HG02870 (cell line): ENCODE results near the gene SLC37A2.

ENCODE experiments used
- ATAC-seq: cut with Tn5 transposase; IDR thresholded peaks from one replicate; pipeline ENCODE4 v1.9.1; 2021; ENCODE audit warnings: mild to moderate bottlenecking, moderate library complexity; ENCODE audit not compliant: unreplicated experiment

SLC37A2 gene

DNA sequence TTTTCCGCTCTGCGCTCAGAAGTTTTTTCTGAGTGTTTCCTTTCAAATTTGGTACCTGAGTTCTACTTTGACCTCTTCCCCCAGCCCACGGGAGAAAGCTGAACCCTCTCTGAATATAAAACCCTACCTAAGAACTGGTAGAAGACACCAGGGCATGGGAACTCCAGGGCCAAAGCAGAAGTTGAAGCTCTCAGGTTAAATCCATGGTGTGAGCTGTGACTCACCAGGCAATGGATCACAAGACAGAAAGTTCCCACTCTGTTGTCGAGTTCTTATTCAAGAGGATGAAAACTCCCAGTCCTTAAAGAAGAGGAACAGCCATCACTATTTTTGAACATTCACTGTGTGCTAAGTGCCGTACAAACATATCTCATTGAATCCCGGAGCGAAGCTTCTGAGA, 39.4 kb downstream of the SLC37A2 start:
- ATAC-seq = no peak

DNA sequence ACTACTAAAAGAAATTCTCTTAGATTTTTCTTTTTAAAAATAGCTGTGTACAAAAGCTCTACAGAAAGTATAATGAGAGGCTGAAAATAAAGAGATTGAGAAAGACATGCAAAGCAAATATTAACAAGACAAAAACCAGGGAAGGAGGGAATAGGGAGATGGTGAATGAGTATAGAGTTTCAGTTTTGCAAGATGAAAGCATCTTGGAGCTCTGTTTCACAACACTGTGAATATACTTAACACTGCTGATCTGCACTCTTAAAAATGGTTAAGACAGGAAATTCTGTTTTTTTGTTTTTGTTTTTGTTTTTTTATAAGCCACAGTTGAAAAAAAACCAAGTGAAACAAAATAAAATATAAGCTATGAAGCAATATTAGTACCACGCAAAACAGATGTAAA, 42.8 kb downstream of the SLC37A2 start:
- no peak for ATAC-seq

DNA sequence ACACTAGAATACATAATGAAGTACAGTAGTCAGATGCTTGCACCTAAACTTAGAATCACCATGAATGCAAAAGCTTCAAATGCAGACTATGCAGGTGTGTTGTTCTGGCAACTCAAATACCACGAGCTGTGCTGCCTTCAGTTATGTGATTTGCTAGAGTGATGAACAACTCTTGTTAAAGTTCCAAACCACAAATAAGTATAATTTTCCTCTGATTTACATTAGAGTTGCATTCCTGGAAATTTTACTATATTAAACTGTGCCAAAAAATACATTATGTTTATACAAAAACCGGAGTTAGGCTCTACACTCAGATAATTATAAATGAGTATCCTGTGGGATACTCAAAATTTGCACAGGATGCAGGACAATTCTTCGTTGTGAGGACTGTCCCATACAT, 45.4 kb downstream of the SLC37A2 start:
- no peak for ATAC-seq

DNA sequence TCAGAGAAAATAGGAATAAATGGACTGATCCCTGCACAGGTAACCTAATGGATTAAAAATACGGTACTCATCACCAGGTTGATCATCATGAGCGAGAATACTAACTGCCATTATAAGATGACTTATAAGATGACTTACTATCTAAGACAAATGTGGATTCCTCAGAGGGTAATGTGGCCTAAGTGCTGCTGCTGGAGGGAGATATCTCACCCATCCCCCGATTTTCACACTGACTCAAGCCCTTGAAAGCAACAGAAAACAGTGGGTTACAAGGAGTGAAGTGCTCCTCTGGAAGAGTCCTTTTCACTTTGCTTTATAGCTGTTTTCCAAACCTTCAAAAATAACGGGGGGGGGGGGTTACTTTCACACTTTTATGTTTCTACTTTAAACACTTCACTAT, 47.4 kb downstream of the SLC37A2 start:
- ATAC-seq = no peak

DNA sequence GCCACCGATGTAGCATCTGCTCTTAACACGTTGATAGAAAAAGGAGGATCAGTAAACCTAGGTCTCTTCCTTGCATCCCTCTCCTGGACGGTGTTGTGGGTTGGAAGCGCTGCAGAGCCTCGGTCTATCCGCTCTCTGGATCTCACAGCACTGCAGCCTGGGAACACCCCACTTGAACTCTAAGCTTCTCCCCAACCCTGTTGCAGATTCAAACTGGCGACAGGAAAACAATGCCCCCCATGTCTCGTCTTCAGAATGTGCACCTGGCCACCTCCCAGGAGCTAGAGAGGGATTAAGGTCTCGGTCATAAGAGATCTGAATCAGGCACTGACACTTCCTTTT, 47.9 kb downstream of the SLC37A2 start:
- ATAC-seq = no peak

DNA sequence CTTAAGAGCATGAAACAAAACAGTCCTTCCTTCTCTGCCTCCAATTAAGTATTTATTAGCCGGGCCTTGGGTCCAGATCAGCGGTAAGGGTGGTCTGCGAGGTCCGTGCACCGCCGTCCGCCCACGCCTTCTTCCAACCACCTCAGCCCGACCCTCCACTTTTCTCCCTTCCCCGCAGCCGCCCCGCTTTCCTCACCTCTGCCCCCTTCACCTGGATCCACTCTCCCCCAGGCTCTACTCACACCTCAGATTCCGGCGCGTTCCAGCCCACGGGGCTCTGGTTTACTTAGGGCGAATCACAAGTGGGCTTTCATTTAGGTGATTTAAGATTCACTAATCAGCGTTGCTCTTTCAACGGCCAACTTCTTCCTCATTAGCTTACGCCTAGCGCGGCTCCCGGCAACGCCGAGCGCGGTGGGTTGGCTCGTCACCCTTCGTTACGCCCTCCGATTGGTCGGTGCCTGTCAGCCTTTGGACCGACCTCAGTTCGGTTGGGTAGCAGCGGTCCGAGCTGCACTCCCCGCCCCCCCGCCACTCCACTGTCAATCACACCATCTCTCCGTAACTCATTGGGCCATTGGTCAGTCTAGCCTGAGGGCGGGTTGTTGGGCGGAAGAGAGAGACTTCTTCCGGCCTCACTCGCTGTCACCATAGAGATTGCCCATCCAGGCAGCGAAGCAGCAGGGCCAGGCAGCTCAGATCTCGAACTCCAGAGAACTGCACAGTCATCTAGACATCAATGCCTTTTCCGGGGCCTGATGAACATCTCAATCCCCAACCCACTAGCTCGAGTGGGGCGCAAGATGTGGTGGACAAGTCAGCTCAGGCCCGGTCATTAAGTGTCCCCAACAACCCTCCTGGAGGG, 48.5 kb downstream of the SLC37A2 start, which contains the start of gene TMEM218:
TMEM218 (minus strand) TSS at position 284 of the 865 bp plus-strand sequence. CDS start 9,385 bp downstream, outside the sequence.
- peak; percentile 97 for ATAC-seq

DNA sequence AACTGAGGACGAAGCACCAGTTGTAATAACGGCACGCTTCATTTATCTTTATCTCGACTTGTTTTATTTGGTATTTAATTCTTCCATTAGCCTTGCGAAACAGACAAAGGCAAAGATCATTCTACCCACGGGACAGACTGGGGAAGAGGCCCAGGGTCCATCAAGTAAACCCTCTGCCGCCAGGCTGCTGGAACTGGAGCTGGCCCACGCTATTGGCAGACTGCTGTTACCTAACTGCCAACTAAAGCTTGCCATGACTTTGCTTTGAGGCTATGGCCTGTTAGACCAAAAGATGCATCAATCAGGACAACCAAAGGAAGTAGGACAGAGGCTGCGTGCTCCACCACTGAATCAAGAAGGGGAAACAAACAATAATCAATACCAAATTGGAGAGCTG, 49.1 kb downstream of the SLC37A2 start:
- ATAC-seq = no peak

- ATAC-seq = no peak
These were observed 51.4 kb downstream of the SLC37A2 start for GRCh38 chr11:125114518-125114917.

- no peak for ATAC-seq
These were observed 54.3 kb downstream of the SLC37A2 start for GRCh38 chr11:125117429-125117828.

- ATAC-seq = no peak
These were observed 60.3 kb downstream of the SLC37A2 start for GRCh38 chr11:125123194-125123946.

- ATAC-seq = peak; percentile 59
These were observed 61.0 kb downstream of the SLC37A2 start for GRCh38 chr11:125123947-125124617.

GRCh38 chr11:125124618-125124992, 61.5 kb downstream of the SLC37A2 start:
- ATAC-seq = no peak

DNA sequence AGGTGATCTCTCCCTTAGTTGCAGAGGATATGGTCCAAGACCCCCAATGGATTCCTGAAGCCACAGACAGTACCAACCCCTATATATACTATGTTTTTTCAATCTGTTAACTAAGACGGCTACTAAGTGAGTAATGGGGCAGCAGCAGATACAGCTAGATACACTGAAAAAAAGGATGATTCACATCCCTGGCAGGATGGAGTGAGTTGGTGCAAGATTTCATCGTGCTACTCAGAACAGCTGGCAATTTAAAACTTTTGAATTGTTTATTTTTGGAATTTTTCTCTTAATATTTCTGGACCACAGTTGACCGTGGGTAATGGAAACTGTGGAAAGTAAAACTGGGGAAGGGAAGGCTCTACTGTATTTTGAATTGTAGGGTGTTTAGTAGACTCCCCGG, 65.3 kb downstream of the SLC37A2 start:
- ATAC-seq = no peak

DNA sequence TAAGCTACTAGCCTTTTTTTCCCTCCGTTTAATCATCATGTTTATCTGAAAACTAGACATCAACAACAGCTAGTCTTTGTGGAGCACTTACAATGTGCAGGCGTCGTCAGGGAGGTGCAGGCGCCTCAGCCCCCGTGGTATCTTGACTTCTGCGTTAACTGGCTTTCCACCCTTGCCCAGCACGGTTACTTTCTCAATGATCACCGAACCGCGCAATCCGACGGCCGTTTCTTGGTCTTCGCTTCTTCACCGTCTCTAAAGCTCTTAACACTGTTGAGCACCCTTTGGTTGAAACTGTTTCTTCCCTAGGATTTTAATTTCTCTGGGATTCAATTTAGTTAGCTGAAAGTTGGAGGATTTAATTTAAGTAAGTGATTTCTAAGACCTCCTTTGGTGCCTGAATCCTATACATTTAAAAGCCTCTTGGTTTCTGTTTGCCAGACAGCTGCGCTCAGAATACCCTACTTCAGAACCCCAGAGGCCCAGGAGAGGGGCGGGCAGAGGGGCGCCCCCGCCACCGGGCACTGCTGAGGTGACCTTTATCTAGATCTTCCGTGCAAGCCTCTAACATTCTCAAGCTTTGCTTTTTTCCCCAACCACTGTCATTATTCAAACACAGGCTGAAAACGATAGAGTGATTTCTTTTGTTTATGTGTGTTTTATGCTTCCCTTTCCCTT, 66.3 kb downstream of the SLC37A2 start:
- no peak for ATAC-seq

- no peak for ATAC-seq
These were observed 69.0 kb downstream of the SLC37A2 start for GRCh38 chr11:125132071-125132470.

GRCh38 chr11:125132596-125132995, 69.5 kb downstream of the SLC37A2 start:
- ATAC-seq = no peak

DNA sequence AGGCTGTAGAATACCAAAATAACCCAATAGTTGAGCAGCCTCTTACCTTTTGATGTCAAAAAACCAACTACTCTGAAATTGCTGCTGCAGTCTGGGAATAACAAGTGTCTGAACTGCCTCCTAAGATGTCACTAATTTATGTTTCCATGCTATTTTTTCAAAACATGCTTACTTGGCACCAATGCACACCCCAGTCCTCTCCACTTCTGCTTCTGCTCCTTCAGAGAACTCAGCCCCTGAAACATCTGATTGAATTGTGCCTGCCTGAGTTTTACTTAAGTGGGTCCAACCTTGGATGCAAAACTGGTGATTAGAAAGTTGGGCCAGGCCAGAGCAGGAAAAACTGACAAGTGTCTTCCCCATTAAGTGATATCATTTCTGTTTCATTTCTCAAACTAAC, 72.9 kb downstream of the SLC37A2 start:
- no peak for ATAC-seq

DNA sequence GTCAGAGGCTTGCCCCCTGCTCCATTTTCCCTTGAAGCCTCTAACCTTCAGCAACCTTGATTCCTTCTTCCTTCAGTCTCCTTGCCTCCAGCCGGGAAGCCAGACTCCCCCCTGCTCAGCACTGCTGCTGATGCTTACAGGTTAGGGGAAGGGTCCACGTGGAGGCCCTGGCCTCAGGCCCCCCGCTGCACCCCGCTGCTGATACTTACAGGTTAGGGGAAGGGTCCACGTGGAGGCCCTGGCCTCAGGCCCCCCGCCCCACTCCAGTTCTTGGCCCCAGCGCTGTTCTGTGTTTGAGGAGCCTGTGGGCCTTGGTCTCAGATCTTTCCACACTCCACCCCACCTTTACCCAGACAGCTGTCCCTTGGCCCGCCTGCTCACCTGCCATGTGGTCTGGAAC, 75.9 kb downstream of the SLC37A2 start:
- no peak for ATAC-seq

DNA sequence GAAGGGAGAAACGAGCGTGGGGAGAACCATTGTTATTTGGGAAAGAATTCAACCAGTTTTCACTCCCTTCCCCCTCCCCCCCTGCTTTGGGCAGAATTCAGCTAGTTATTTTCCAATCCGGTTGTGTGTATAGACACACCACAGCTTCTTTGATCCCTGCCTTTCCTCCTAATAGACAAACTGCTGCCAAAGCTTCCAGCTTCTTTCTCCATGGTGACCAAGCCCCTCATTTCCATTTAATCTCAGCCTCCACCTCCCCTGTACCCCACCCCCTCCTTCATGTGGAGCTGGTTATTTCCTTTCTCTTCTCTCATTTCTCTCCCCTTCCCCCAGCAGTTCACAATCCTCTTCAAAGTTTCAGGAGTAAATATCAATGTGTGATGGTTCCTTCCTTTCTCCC, 76.7 kb downstream of the SLC37A2 start:
- no peak for ATAC-seq
